IMR-90 (cell line): ENCODE measurements around the gene SLIT3. TPM values are rescaled to one million over a fixed set of nuclear protein-coding genes. Genes with fewer than 3 reads are reported as not detected.

ENCODE experiments used
- ATAC-seq: fragments of 200-7000 bp; cut with Tn5 transposase; 2 replicates; pipeline ENCODE4 v1.9.1; 2020; ENCODE audit warnings: low read depth, mild to moderate bottlenecking, moderate library complexity
- BruUV-seq: library from RNA; stranded (reverse); fragments of 400-500 nt; replicated peaks from 2 replicates; lab custom pipeline; 2021; lab: Mats Ljungman, UMichigan
- CTCF ChIA-PET: fragments of 300-600 bp; formaldehyde crosslinking; extraction: SDS; loops from one replicate; lab custom pipeline; 2021; ENCODE audit warnings: antibody characterized with exemption; lab: Yijun Ruan, JAX
- POLR2A ChIA-PET: fragments of 300-600 bp; sonication (Branson Sonifier 250); formaldehyde crosslinking; loops from one replicate; lab custom pipeline; 2022; ENCODE audit warnings: antibody characterized with exemption; ENCODE audit not compliant: unreplicated experiment; lab: Charles Lee
- DNase-seq: peaks from one replicate; pipeline ENCODE4 v3.0.0; 2013
- H2AFZ ChIP-seq: replicated peaks from 2 replicates; pipeline ENCODE3; 2013; ENCODE audit warnings: low read length, mild to moderate bottlenecking; ENCODE audit not compliant: poor library complexity
- H2AK5ac ChIP-seq: 2 replicates; pipeline ENCODE4 v1.6.1; 2013; ENCODE audit warnings: low read depth, low read length, inconsistent platforms
- H2AK9ac ChIP-seq: replicated peaks from 2 replicates; pipeline ENCODE3; 2013; ENCODE audit warnings: mild to moderate bottlenecking, low read depth, low read length, moderate library complexity; ENCODE audit not compliant: poor library complexity
- H2BK120ac ChIP-seq: 2 replicates; pipeline ENCODE4 v1.6.1; 2013; ENCODE audit warnings: low read depth, low read length, inconsistent platforms
- H2BK15ac ChIP-seq: 3 replicates; pipeline ENCODE4 v1.6.1; 2013; ENCODE audit warnings: low read depth, low read length, inconsistent platforms
- H2BK20ac ChIP-seq: 2 replicates; pipeline ENCODE4 v1.6.1; 2013; ENCODE audit warnings: low read depth, mild to moderate bottlenecking, inconsistent platforms, low read length, moderate library complexity
- H2BK5ac ChIP-seq: 2 replicates; pipeline ENCODE4 v1.6.1; 2013; ENCODE audit warnings: mild to moderate bottlenecking, low read depth, low read length, inconsistent platforms; ENCODE audit not compliant: poor library complexity, severe bottlenecking
- H3K14ac ChIP-seq: replicated peaks from 2 replicates; pipeline ENCODE4 v1.6.1; 2013; ENCODE audit warnings: low read depth, low read length, inconsistent platforms
- H3K18ac ChIP-seq: 2 replicates; pipeline ENCODE4 v1.6.1; 2013; ENCODE audit warnings: low read depth, low read length, control low read depth
- H3K23ac ChIP-seq: 2 replicates; pipeline ENCODE4 v1.6.1; 2013; ENCODE audit warnings: low read depth, low read length, inconsistent platforms
- H3K27ac ChIP-seq: 2 replicates; pipeline ENCODE4 v1.5.1; 2013; ENCODE audit warnings: mild to moderate bottlenecking, control low read depth, low read length; ENCODE audit not compliant: insufficient read depth
- H3K27me3 ChIP-seq: 2 replicates; pipeline ENCODE4 v1.6.1; 2013; ENCODE audit warnings: low read length; ENCODE audit not compliant: control insufficient read depth, insufficient read depth
- H3K36me3 ChIP-seq: 2 replicates; pipeline ENCODE4 v1.6.1; 2013; ENCODE audit warnings: low read length, mixed read lengths; ENCODE audit not compliant: control insufficient read depth, insufficient read depth
- H3K4ac ChIP-seq: 2 replicates; pipeline ENCODE4 v1.6.1; 2013; ENCODE audit warnings: low read depth, low read length, inconsistent platforms
- H3K4me1 ChIP-seq: 2 replicates; pipeline ENCODE4 v1.6.1; 2013; ENCODE audit warnings: low read length, mixed read lengths; ENCODE audit not compliant: control insufficient read depth, insufficient read depth
- H3K4me2 ChIP-seq: 2 replicates; pipeline ENCODE4 v1.6.1; 2013; ENCODE audit warnings: low read depth, mild to moderate bottlenecking, control low read depth, low read length, moderate library complexity
- H3K4me3 ChIP-seq: 2 replicates; pipeline ENCODE4 v1.5.1; 2013; ENCODE audit warnings: low read depth, mild to moderate bottlenecking, control low read depth, low read length, moderate library complexity; ENCODE audit not compliant: insufficient read depth
- H3K56ac ChIP-seq: 2 replicates; pipeline ENCODE4 v1.6.1; 2013; ENCODE audit warnings: low read length, inconsistent platforms; ENCODE audit not compliant: insufficient read depth; ENCODE audit errors: extremely low read depth
- H3K79me1 ChIP-seq, 2 experiments: 2 replicates each; pipeline ENCODE4 v1.6.1; 2013; ENCODE audit warnings: low read length in 2 of 2, inconsistent platforms in 1 of 2, low read depth in 1 of 2
- H3K9ac ChIP-seq: 2 replicates; pipeline ENCODE4 v1.6.1; 2013; ENCODE audit warnings: low read depth, low read length, control low read depth
- H3K9me1 ChIP-seq: 2 replicates; pipeline ENCODE4 v1.6.1; 2013; ENCODE audit warnings: low read length, inconsistent platforms; ENCODE audit not compliant: insufficient read depth
- H3K9me3 ChIP-seq: 2 replicates; pipeline ENCODE4 v1.6.1; 2013; ENCODE audit warnings: low read length; ENCODE audit not compliant: control insufficient read depth, insufficient read depth
- H4K20me1 ChIP-seq: 2 replicates; pipeline ENCODE4 v1.6.1; 2013; ENCODE audit warnings: low read length, inconsistent platforms; ENCODE audit not compliant: insufficient read depth
- H4K5ac ChIP-seq: 2 replicates; pipeline ENCODE4 v1.6.1; 2013; ENCODE audit warnings: mild to moderate bottlenecking, low read depth, low read length, control low read depth
- H4K8ac ChIP-seq, 2 experiments: 2 replicates each; pipeline ENCODE4 v1.6.1; 2013; ENCODE audit warnings: low read depth in 2 of 2, low read length in 2 of 2, control low read depth in 1 of 2, inconsistent platforms in 1 of 2
- H4K91ac ChIP-seq: 2 replicates; pipeline ENCODE4 v1.6.1; 2013; ENCODE audit warnings: low read depth, low read length, inconsistent platforms; ENCODE audit not compliant: insufficient read depth
- BHLHE40 ChIP-seq: fragments of 150-350 bp; IDR thresholded peaks from 2 replicates; pipeline ENCODE4 v1.6.1; 2016; ENCODE audit warnings: mild to moderate bottlenecking, low read depth, low read length
- CEBPB ChIP-seq: IDR thresholded peaks from 2 replicates; pipeline ENCODE4 v1.6.1; 2012; ENCODE audit warnings: low read depth, low read length, improper control_type of control experiment
- CTCF ChIP-seq: conservative IDR thresholded peaks from 2 replicates; pipeline ENCODE4 v1.5.1; 2012; ENCODE audit warnings: mild to moderate bottlenecking, low read depth, low read length, improper control_type of control experiment
- ELK1 ChIP-seq: fragments of 150-350 bp; IDR thresholded peaks from 2 replicates; pipeline ENCODE4 v1.6.1; 2016; ENCODE audit warnings: low read depth, mild to moderate bottlenecking, low read length, moderate library complexity, borderline replicate concordance
- FOS ChIP-seq: fragments of 150-350 bp; IDR thresholded peaks from 2 replicates; pipeline ENCODE4 v1.6.1; 2016; ENCODE audit warnings: low read depth, low read length
- MAFK ChIP-seq: IDR thresholded peaks from 2 replicates; pipeline ENCODE4 v1.6.1; 2012; ENCODE audit warnings: low read depth, low read length, improper control_type of control experiment
- MAZ ChIP-seq: IDR thresholded peaks from 2 replicates; pipeline ENCODE4 v1.6.1; 2012; ENCODE audit warnings: low read depth, mild to moderate bottlenecking, low read length, improper control_type of control experiment, moderate library complexity, borderline replicate concordance
- MXI1 ChIP-seq: IDR thresholded peaks from 2 replicates; pipeline ENCODE4 v1.6.1; 2012; ENCODE audit warnings: low read depth, mild to moderate bottlenecking, low read length, moderate library complexity, borderline replicate concordance
- NFE2L2 ChIP-seq: fragments of 150-350 bp; IDR thresholded peaks from 2 replicates; pipeline ENCODE4 v1.6.1; 2016; ENCODE audit warnings: low read depth, mild to moderate bottlenecking, low read length
- POLR2A ChIP-seq: IDR thresholded peaks from 2 replicates; pipeline ENCODE4 v1.6.1; 2012; ENCODE audit warnings: mild to moderate bottlenecking, low read depth, low read length
- RAD21 ChIP-seq: IDR thresholded peaks from 2 replicates; pipeline ENCODE4 v1.6.1; 2012; ENCODE audit warnings: low read length, improper control_type of control experiment
- RCOR1 ChIP-seq: IDR thresholded peaks from 2 replicates; pipeline ENCODE4 v1.6.1; 2012; ENCODE audit warnings: mild to moderate bottlenecking, low read length, improper control_type of control experiment; ENCODE audit not compliant: insufficient replicate concordance
- RFX5 ChIP-seq: IDR thresholded peaks from 2 replicates; pipeline ENCODE4 v1.8.0; 2012; ENCODE audit warnings: low read depth, mild to moderate bottlenecking, low read length, moderate library complexity
- SMC3 ChIP-seq: fragments of 150-350 bp; IDR thresholded peaks from 2 replicates; pipeline ENCODE4 v1.6.1; 2016; ENCODE audit warnings: low read depth, mild to moderate bottlenecking, antibody characterized with exemption, low read length, moderate library complexity
- USF2 ChIP-seq: fragments of 150-350 bp; IDR thresholded peaks from 2 replicates; pipeline ENCODE4 v1.6.1; 2017; ENCODE audit warnings: mild to moderate bottlenecking, antibody characterized with exemption, low read length, low read depth
- WGBS, 2 experiments: methylation state at CpG; one replicate each; pipeline versions ENCODE4 v1.1.5 to v1.1.7; 2013; ENCODE audit warnings: missing lambda C conversion rate in 2 of 2; ENCODE audit not compliant: insufficient read length in 1 of 2; ENCODE audit errors: extremely low coverage in 2 of 2; 5-methylcytosine and 5-hydroxymethylcytosine counted together
- dilution Hi-C: fragments of 300-500 bp; cut with HindIII; formaldehyde crosslinking; loops from one replicate; pipeline ENCODE4 v1.14.3; 2018; ENCODE audit warnings: low sequenced_read_pairs; ENCODE audit not compliant: unreplicated experiment
- in situ Hi-C: fragments of 300-500 bp; cut with MboI; formaldehyde crosslinking; loops from 3 replicates; pipeline ENCODE4 v1.14.3; 2019; ENCODE audit warnings: low sequenced_read_pairs, inconsistent platforms, mixed read lengths
- intact Hi-C: fragments of 100-400 bp; cut with micrococcal nuclease; formaldehyde crosslinking; loops from 2 replicates; pipeline ENCODE4 v1.10.0; 2022
- polyA plus RNA-seq, 3 experiments: library from polyadenylated mRNA; depleted of rRNA; stranded (reverse); fragments of >200 nt; gene quantifications; 2 replicates each; pipeline ENCODE4 v1.2.3, GENCODE V29; 2012; ENCODE audit warnings: low replicate concordance in 1 of 3
- total RNA-seq: library from RNA; depleted of rRNA; stranded (reverse); fragments of >200 nt; gene quantifications from 2 replicates; pipeline ENCODE4 v1.2.3, GENCODE V29; 2012

Gene SLIT3
- total and polyA plus RNA-seq, 2 of the 4 experiments (the other 2 are of a cell fraction), result 0.18 to 0.50 TPM

- no peak overlapping the region for H2BK20ac ChIP-seq
- DNase-seq (no peak), ATAC-seq (no peak)
- H3K23ac ChIP-seq, result no peak overlapping the region
- H3K27me3 ChIP-seq, result peaks cover 1% of the 10 kb centered on the region; the same call in 1 of the 2 replicates
- H3K9me1 ChIP-seq, result no peaks in the 10 kb centered on the region
- no peak overlapping the region for H3K4me2 ChIP-seq
- no peak overlapping the region for H2BK120ac ChIP-seq
- no peaks in the 10 kb centered on the region for H3K79me1 ChIP-seq
- H2AFZ ChIP-seq, result no peak overlapping the region
- POLR2A ChIA-PET, result no interaction called here
- no peak overlapping the region for H2BK15ac ChIP-seq
- dilution Hi-C loops, result no loop called here
- no peak overlapping the region for H3K27ac ChIP-seq
- H4K91ac ChIP-seq, result no peak overlapping the region
- CTCF ChIA-PET, result no interaction called here
- H2BK5ac ChIP-seq, result no peak overlapping the region
- no peak overlapping the region for H3K4me3 ChIP-seq
- H3K14ac ChIP-seq, result no peak overlapping the region
- H4K20me1 ChIP-seq, result no peaks in the 10 kb centered on the region
- no peaks in the 10 kb centered on the region for H3K9me3 ChIP-seq
- H4K5ac ChIP-seq, result no peak overlapping the region
- no peak overlapping the region for H2AK9ac ChIP-seq
- WGBS, 2 experiments, result 50% methylated on average over 1 of the region's 11 CpGs; no CpG with 5 or more reads in 1 of the 2 experiments
- no peaks in the 10 kb centered on the region for H3K36me3 ChIP-seq
- H3K9ac ChIP-seq, result no peak overlapping the region
- no peak overlapping the region for H3K4ac ChIP-seq
- no peak overlapping the region for H2AK5ac ChIP-seq
- in situ Hi-C loops, result no loop called here
- no peak overlapping the region for H3K18ac ChIP-seq
- no TSS peak for BruUV-seq
- TF ChIP-seq RCOR1 (no peak), SMC3 (no peak), POLR2A (no peak), NFE2L2 (no peak), FOS (no peak), RFX5 (no peak), BHLHE40 (no peak), MAZ (no peak), MAFK (no peak), MXI1 (no peak), USF2 (no peak), RAD21 (no peak), CEBPB (no peak), CTCF (no peak), ELK1 (no peak)
- no peak overlapping the region for H4K8ac ChIP-seq
- no peak overlapping the region for H3K56ac ChIP-seq
- intact Hi-C loops, result no loop called here
- no peaks in the 10 kb centered on the region for H3K4me1 ChIP-seq
Observed at GRCh38 chr5:168877132-168877892, 423.6 kb downstream of the SLIT3 start.
